NOMO-1 treated with DMSO at 0.1 percent for 48 hours (cell line): ENCODE data around the gene SRPRB.
A peak's percentile ranks its signal among the peaks of the same experiment; 100 is the strongest.

ENCODE experiments used
- DNase-seq: peaks from one replicate; lab custom pipeline; 2025; ENCODE audit not compliant: unreplicated experiment; lab: John Stamatoyannopoulos, UW

SRPRB gene

GRCh38 chr3:133840055-133840737 is 34.6 kb downstream of the SRPRB start:
- DNase-seq = no peak

- no peak for DNase-seq
Measured at GRCh38 chr3:133840767-133841166, 35.2 kb downstream of the SRPRB start.

DNA sequence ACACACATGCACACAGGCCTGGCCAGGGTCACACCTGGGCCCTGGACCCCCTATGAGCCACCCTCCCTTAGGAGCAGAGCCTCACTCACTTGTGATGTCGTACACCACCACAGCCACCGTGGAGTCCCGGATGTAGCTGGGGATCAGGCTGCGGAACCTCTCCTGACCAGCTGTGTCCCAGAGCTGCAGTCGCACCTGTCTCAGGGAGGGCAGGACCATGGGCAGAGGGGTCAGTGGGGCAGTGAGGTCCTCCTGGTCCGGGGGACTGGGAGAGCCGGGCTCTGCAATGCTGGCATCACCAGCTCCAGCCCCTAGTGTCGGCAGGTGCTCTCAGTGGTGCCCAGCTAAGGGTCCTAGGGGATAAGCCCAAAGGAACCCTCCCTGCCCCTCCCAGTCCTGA is 35.6 kb downstream of the SRPRB start:
- no peak for DNase-seq

GRCh38 chr3:133842158-133842557 is 36.5 kb downstream of the SRPRB start:
- no peak for DNase-seq

DNA sequence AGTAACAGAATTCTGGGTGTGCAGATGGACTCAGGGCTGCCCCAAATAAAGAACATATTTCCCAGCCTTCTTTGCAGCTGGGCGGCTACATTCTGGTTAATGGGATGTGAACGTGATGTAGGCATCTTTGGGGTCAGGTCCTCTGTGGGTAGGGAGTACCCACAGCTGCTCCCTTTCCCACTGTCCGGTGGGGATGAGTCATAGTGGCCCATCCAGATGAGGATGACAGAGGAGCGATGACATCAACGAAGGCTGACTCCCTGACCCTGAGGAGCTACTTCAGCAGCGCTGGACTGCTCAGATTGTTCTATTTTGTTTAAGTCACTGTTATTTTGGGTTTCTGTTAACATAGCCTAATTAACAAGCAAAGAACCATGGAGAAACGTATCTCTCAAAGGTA is 38.0 kb downstream of the SRPRB start:
- no peak for DNase-seq

- no peak for DNase-seq
Measured at GRCh38 chr3:133845127-133845526, 39.5 kb downstream of the SRPRB start.

DNA sequence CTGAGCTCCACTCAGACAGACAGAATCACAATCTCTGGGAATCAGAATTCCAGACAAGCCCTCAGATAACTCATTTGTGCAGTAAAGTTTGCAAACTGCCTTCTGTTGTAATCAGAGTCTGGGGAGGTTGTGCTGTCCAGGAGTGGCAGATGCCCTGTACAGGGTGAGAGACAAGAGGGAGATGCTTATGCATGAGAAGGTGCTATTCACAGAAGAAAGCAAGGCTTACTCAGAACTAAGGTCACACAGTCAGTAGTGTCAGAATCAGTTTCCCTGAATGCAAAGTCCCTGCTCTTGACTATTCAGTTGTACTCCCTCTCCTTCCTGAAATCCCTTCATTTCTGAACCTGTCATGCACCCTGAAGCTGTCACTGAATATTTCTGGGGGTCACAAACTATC is 43.7 kb downstream of the SRPRB start:
- no peak for DNase-seq

GRCh38 chr3:133850034-133850433 is 44.4 kb downstream of the SRPRB start:
- no peak for DNase-seq

DNA sequence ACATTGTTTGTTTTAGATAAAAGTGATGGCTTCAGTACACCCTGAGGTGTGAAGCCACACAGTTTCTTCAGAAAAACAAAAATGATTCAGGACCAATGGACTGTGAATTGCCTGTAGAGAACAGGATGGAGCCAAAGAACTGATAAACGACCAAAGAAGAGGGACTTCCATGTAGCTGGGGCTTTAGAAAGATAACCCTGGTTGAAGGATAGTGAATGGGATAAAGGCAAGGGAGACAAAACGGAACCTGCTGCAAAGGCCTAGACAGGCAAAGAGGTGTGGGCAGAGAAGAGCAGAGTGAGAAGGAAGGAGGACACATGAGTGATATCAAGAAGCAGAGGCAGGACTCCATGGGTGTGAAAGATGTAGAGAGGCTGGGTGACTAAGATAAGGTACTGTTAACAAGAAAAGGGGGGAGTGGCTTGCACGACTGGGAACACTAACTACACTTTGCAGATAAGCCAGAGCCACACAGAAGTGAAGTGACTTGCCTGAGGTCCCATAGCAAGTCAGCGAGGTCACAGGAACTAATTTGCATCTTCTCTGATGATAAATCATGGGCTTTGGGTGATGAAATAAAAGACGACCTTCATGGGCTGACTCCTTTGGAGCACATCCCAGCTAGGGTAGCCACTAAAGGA is 45.8 kb downstream of the SRPRB start:
- DNase-seq = no peak

GRCh38 chr3:133851931-133852330 is 46.3 kb downstream of the SRPRB start:
- no peak for DNase-seq

GRCh38 chr3:133853063-133853924 is 47.7 kb downstream of the SRPRB start:
- DNase-seq = no peak

DNA sequence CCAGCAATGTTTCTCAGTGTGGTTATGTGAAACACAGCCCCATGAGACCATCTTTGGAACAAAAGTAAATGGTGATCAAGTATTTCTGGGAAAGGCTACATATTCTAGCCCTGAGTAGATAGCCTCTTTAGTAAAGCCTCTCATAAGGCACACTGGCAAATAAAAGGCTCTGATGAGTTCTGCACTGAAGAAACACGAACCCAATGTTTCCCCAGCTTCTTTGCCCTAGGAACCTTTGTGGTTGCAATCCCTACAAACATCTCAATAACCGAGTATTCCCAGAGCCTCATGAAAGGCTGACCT is 48.3 kb downstream of the SRPRB start:
- no peak for DNase-seq

GRCh38 chr3:133854264-133855001 is 48.8 kb downstream of the SRPRB start:
- no peak for DNase-seq

DNA sequence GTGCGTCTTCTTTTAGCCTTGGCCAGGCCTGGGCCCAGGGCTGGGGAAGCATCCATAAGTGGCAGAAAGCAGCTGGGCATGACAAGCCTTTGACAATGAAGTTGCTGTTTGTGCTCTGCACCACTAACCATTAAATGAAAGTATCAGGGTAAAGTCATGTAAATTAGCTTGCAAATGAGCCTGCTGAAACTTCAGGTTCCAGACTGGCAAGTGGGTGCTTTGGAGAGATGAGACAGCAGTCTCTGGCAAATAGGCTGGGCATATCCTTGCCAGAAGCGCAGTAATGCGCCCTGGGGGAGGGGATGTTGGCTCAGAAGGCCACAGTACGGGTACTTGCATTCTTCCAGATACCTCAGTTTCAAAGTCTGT is 49.4 kb downstream of the SRPRB start:
- no peak for DNase-seq

DNA sequence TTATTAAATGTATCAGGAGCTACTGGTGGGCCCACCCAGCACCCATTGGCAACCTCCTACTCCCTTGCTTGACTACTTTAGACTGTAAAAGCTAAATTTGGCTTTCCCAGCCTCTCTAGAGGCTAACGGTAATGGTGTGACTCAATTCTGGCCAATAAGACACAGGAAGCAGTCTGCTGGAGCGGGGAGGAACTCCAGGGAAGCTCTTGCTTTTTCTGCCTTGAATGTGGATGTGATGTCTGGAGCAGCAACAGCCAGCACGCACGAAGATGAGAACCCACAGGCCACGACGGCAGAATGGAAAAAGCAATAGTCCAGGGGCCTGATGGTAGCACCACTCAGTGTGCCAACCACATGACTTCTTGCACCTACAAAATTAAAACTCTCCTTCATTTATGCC is 50.2 kb downstream of the SRPRB start:
- DNase-seq = no peak

DNA sequence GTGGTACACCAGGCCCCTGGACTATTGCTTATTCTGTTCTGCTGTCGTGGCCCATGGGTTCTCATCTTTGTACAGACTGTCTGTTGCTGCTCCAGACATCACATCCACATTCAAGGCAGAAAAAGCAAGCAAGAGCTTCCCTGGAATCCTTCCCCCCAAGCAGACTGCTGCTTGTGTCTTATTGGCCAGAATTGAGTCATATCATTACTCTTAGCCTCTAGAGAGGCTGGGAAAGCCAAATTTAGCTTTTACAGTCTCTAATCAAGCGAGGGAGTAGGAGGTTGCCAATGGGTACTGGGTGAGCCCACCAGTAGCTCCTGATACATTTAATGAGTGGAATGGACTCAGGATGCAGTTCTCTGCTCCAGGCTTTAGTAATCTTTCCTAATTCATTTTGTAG is 50.7 kb downstream of the SRPRB start:
- DNase-seq = no peak

- peak; percentile 61 for DNase-seq
Measured at GRCh38 chr3:133857767-133858166, 52.2 kb downstream of the SRPRB start.

GRCh38 chr3:133859381-133860234 is 54.0 kb downstream of the SRPRB start:
- no peak for DNase-seq

DNA sequence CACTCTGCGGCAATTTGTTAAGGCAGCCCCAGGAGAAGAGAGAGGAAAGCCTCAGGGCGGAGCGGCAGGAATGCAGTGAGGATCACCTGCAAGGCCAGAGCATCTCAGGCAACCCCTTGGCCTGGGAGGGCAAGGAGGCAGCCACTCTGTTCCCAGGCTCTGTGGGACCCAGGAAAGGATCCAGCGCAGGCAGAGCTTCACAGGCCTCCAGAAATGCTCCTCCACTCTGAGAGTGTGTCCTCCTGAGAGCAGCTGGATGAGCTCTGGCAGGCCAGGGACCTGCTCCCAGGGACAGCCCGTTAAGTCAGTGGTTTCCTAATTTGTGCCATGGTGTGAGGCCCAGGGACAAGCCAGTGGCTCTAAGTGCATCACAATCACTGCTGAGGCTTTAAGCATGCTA is 54.9 kb downstream of the SRPRB start:
- DNase-seq = no peak

DNA sequence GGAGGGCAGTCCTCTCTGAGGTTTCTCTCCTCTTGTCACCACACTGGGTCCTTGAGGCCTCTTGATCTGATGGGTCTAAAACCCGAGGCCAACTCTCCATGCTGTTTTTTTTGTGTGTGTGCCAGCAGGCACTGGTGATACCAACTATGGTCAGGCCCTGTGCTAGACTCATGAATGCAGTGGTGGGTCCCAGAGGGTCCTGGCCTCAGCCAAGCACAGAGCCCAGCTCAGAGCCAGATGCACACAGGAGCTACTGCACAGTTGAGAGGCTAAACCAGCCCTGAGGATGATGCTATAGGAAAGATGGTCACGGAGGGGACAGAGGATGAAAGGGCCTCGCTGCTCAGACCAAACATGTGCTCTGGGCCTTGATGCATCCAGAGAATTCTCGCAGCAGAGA is 56.5 kb downstream of the SRPRB start:
- DNase-seq = no peak

- DNase-seq = no peak
Measured at GRCh38 chr3:133863911-133864310, 58.3 kb downstream of the SRPRB start.
